Type B pancreatic cell (in vitro differentiated cells): Measurements from ENCODE around the gene PAX5. TPM values are rescaled to one million over a fixed set of nuclear protein-coding genes. Genes with fewer than 3 reads are reported as not detected.

Source experiments
- DNase-seq: peaks from one replicate; pipeline ENCODE4 v3.0.0; 2021; ENCODE audit warnings: mixed read lengths; ENCODE audit not compliant: unreplicated experiment; ENCODE audit errors: extremely low spot score
- H3K27ac Mint-ChIP-seq: 2 replicates; pipeline ENCODE4 v1.8.0; 2021; ENCODE audit warnings: mild to moderate bottlenecking, mixed read lengths
- H3K27me3 Mint-ChIP-seq: 2 replicates; pipeline ENCODE4 v1.8.0; 2021; ENCODE audit warnings: mixed read lengths
- H3K36me3 Mint-ChIP-seq: 2 replicates; pipeline ENCODE4 v1.8.0; 2021; ENCODE audit warnings: mixed read lengths
- H3K4me1 Mint-ChIP-seq: one replicate; pipeline ENCODE4 v1.8.0; 2021; ENCODE audit warnings: mixed read lengths; ENCODE audit not compliant: unreplicated experiment
- H3K4me3 Mint-ChIP-seq: 2 replicates; pipeline ENCODE4 v1.8.0; 2021; ENCODE audit warnings: mild to moderate bottlenecking, mixed read lengths
- H3K9me3 Mint-ChIP-seq: 2 replicates; pipeline ENCODE4 v1.8.0; 2021; ENCODE audit warnings: mixed read lengths
- total RNA-seq: library from RNA; stranded (reverse); gene quantifications from 2 replicates; pipeline ENCODE4 v1.2.1, GENCODE V29; 2021; ENCODE audit warnings: low replicate concordance
- TF ChIP-seq, protein P1 (sequence below): fragments of 200-600 bp; sonication (generic); conservative IDR thresholded peaks from 2 replicates; pipeline ENCODE4 v1.5.0; 2021; ENCODE audit warnings: antibody characterized with exemption, mild to moderate bottlenecking

The PAX5 gene
- total RNA-seq, 1 donor from 2014 or later: not detected

GRCh38 chr9:36938617-36939016, 95.5 kb downstream of the PAX5 start:
- Mint-ChIP-seq H3K27me3 (peaks cover 38% of the 10 kb centered on the region), H3K4me3 (no peak overlapping the region)

GRCh38 chr9:36937951-36938350, 96.1 kb downstream of the PAX5 start:
- TF ChIP-seq, protein P1, sequence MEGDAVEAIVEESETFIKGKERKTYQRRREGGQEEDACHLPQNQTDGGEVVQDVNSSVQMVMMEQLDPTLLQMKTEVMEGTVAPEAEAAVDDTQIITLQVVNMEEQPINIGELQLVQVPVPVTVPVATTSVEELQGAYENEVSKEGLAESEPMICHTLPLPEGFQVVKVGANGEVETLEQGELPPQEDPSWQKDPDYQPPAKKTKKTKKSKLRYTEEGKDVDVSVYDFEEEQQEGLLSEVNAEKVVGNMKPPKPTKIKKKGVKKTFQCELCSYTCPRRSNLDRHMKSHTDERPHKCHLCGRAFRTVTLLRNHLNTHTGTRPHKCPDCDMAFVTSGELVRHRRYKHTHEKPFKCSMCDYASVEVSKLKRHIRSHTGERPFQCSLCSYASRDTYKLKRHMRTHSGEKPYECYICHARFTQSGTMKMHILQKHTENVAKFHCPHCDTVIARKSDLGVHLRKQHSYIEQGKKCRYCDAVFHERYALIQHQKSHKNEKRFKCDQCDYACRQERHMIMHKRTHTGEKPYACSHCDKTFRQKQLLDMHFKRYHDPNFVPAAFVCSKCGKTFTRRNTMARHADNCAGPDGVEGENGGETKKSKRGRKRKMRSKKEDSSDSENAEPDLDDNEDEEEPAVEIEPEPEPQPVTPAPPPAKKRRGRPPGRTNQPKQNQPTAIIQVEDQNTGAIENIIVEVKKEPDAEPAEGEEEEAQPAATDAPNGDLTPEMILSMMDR: no peak
- Mint-ChIP-seq H3K36me3 (no peaks in the 10 kb centered on the region), H3K27me3 (peaks cover 37% of the 10 kb centered on the region), H3K4me1 (peaks cover 4% of the 10 kb centered on the region), H3K4me3 (no peak overlapping the region), H3K27ac (no peak overlapping the region), H3K9me3 (no peaks in the 10 kb centered on the region)
- DNase-seq: no peak

More at GRCh38 chr9:36938617-36939016, 95.5 kb downstream of the PAX5 start:
- H3K36me3 Mint-ChIP-seq: no peaks in the 10 kb centered on the region
- no peaks in the 10 kb centered on the region for H3K9me3 Mint-ChIP-seq
- TF ChIP-seq, protein P1: no peak
- H3K4me1 Mint-ChIP-seq: peaks cover 4% of the 10 kb centered on the region
- no peak for DNase-seq
- H3K27ac Mint-ChIP-seq: no peak overlapping the region

GRCh38 chr9:36937346-36937745, 96.7 kb downstream of the PAX5 start:
- Mint-ChIP-seq H3K27me3 (peaks cover 35% of the 10 kb centered on the region), H3K9me3 (no peaks in the 10 kb centered on the region), H3K4me3 (no peak overlapping the region), H3K27ac (no peak overlapping the region), H3K4me1 (peaks cover 4% of the 10 kb centered on the region), H3K36me3 (no peaks in the 10 kb centered on the region)
- DNase-seq: peak; percentile 27
- TF ChIP-seq, protein P1: no peak

GRCh38 chr9:36936498-36936831, 97.6 kb downstream of the PAX5 start:
- Mint-ChIP-seq H3K27me3 (peaks cover 35% of the 10 kb centered on the region), H3K36me3 (no peaks in the 10 kb centered on the region)

GRCh38 chr9:36935768-36936497, 98.1 kb downstream of the PAX5 start:
- Mint-ChIP-seq H3K4me1 (peaks cover 4% of the 10 kb centered on the region), H3K27me3 (peaks cover 35% of the 10 kb centered on the region), H3K27ac (no peak overlapping the region), H3K9me3 (no peaks in the 10 kb centered on the region), H3K4me3 (no peak overlapping the region), H3K36me3 (no peaks in the 10 kb centered on the region)
- TF ChIP-seq, protein P1: no peak
- DNase-seq: peak; percentile 62

More at GRCh38 chr9:36936498-36936831, 97.6 kb downstream of the PAX5 start:
- Mint-ChIP-seq H3K4me3 (no peak overlapping the region), H3K4me1 (peaks cover 4% of the 10 kb centered on the region), H3K27ac (no peak overlapping the region), H3K9me3 (no peaks in the 10 kb centered on the region)
- TF ChIP-seq, protein P1: no peak
- no peak for DNase-seq
